Heart left ventricle (tissue), 16 donors: ENCODE results near the gene SALL3. TPM values are rescaled to one million over a fixed set of nuclear protein-coding genes. Genes with fewer than 3 reads are reported as not detected.

ENCODE experiments used
- ATAC-seq, 4 donors: fragments of 200-7000 bp; cut with Tn5 transposase; one replicate each; pipeline ENCODE4 v1.9.1; 2020 to 2022; ENCODE audit warnings: moderate library complexity in 4 of 4, mild to moderate bottlenecking in 3 of 4, moderate number of reproducible peaks in 1 of 4
- DNase-seq, 5 donors: peaks; one replicate each; pipeline ENCODE4 v3.0.0-alpha.2; 2020
- H3K27ac ChIP-seq, 12 donors: fragments of 200-600 bp; sonication (generic) in 4 of 12; one replicate each; pipeline versions ENCODE4 v1.5.0 to v1.8.0; 2016 to 2022; ENCODE audit warnings: mild to moderate bottlenecking in 2 of 12
- H3K27me3 ChIP-seq, 9 donors: fragments of 200-600 bp; sonication (generic) in 2 of 9; one replicate each; pipeline versions ENCODE4 v1.5.1 to v1.8.0; 2016 to 2022; ENCODE audit warnings: mild to moderate bottlenecking in 3 of 9
- H3K36me3 ChIP-seq, 9 donors: fragments of 200-600 bp; sonication (generic) in 2 of 9; one replicate each; pipeline versions ENCODE4 v1.5.0 to v1.8.0; 2018 to 2022; ENCODE audit warnings: mild to moderate bottlenecking in 2 of 9
- H3K4me1 ChIP-seq, 12 donors: fragments of 200-600 bp; sonication (generic) in 4 of 12; one replicate each; pipeline versions ENCODE4 v1.5.0 to v1.8.0; 2016 to 2022; ENCODE audit warnings: mild to moderate bottlenecking in 3 of 12
- H3K4me3 ChIP-seq, 12 donors: fragments of 200-600 bp; sonication (generic) in 4 of 12; one replicate each; pipeline versions ENCODE4 v1.5.0 to v1.8.0; 2017 to 2022; ENCODE audit warnings: mild to moderate bottlenecking in 9 of 12, moderate library complexity in 4 of 12
- H3K9me3 ChIP-seq, 12 donors: fragments of 200-600 bp; sonication (generic) in 4 of 12; one replicate each; pipeline versions ENCODE4 v1.5.0 to v1.8.0; 2016 to 2022; ENCODE audit warnings: mild to moderate bottlenecking in 1 of 12
- CTCF ChIP-seq, 12 donors: fragments of 200-600 bp; sonication (generic) in 4 of 12; IDR thresholded peaks; one replicate each; pipeline versions ENCODE4 v1.5.0 to v1.8.0; 2018 to 2022; ENCODE audit warnings: antibody characterized with exemption in 12 of 12, mild to moderate bottlenecking in 5 of 12
- POLR2A ChIP-seq, 2 donors: fragments of 450-650 bp; IDR thresholded peaks; one replicate each; pipeline ENCODE4 v1.6.1; 2017; ENCODE audit warnings: antibody characterized with exemption in 2 of 2, mild to moderate bottlenecking in 2 of 2, moderate library complexity in 2 of 2
- WGBS, 4 donors: extraction: QIAGEN DNeasy Blood & Tissue Kit in 2 of 4; methylation state at CpG; one replicate each; pipeline versions ENCODE4 v1.1.5 to v1.1.7; 2013 to 2018; 5-methylcytosine and 5-hydroxymethylcytosine counted together
- intact Hi-C, 10 donors: fragments of 100-400 bp; cut with DNase I; formaldehyde crosslinking; loops; one replicate each; pipeline versions ENCODE4 v1.11.1 to v1.14.2; 2022
- polyA plus RNA-seq, 2 donors: library from polyadenylated mRNA; stranded (reverse); fragments of 200-250 nt; gene quantifications; one replicate each; pipeline ENCODE4 v1.2.3, GENCODE V29; 2013
- total RNA-seq, 9 donors: library from RNA; depleted of rRNA in 2 of 9; stranded (reverse); fragments of >200 nt in 2 of 9; fragmentation: NEBNext Ultra II Directional in 3 of 9; extraction: Animal tissue kit (Norgen Biotek cat#: 25700) in 3 of 9; gene quantifications; one replicate each; pipeline versions ENCODE4 v1.1.0 to v1.2.4, GENCODE V29; 2016 to 2023
- donor health status: ischemic (EF 13 %, LVEDD 7.1; RV severe dilation, severe dysfunction).
- donor health status: healthy with polysubstance abuse.
- donor health status: DM: no; HTN: yes; CAD: no.
- donor health status: DM: no; HTN: no; CAD: no.
- donor health status: ischemic (EF 25% LVEDD 6.9; RV normal size, moderate dysfunction).
- donor health status: ischemic (EF 25% LVEDD 5.7; RV mildly dilated, moderate dysfunction).
- donor health status: healthy.
- donor health status: DM: yes; HTN: yes; CAD: no.
- donor health status: ischemic (EF 35%, LVEDD 5.7; RV mildly dilated, moderate dysfunction).
- donor health status: nonischemic (EF 11% LVEDD 7.7; RV severe dilation, severe dysfunction).
- donor health status: DM: yes; HTN: yes; CAD: no.
- donor health status: PGD.
- donor health status: ischemic (EF 29% LVEDD 5.4; RV normal size, mild dysfunction).
- donor health status: nonischemic (EF 23%, LVEDD 6.1; RV moderate dilation, normal function).

Gene SALL3
- total and polyA plus RNA-seq, 11 donors = 0.04 to 0.17 (median 0.06) TPM; not detected in 3

GRCh38 chr18:78998371-78999071, 18.9 kb downstream of the SALL3 start:
- no peak for DNase-seq
- WGBS, 4 donors = 76 to 82% (median 79%) methylated on average over 18 of the region's 18 CpGs
- Histone ChIP-seq H3K36me3 (no peaks in the 10 kb centered on the region), H3K4me1 (no peaks in the 10 kb centered on the region), H3K27me3 (peaks cover 0 to 32% (median 0%) of the 10 kb centered on the region in 9 donors), H3K9me3 (no peaks in the 10 kb centered on the region), H3K27ac (no peak overlapping the region), H3K4me3 (no peak overlapping the region)
- intact Hi-C loops = no loop called here
- no peak for ATAC-seq
- TF ChIP-seq CTCF (IDR thresholded peaks at IDR 0.05) (no peak), POLR2A (IDR thresholded peaks at IDR 0.05) (no peak)

GRCh38 chr18:78999939-79000338, 20.3 kb downstream of the SALL3 start:
- intact Hi-C loops = no loop called here
- H3K4me1 ChIP-seq = no peaks in the 10 kb centered on the region
- no peak for TF ChIP-seq CTCF (IDR thresholded peaks at IDR 0.05)
- TF ChIP-seq POLR2A (IDR thresholded peaks at IDR 0.05) = no peak
- peaks cover 0 to 32% (median 0%) of the 10 kb centered on the region in 9 donors for H3K27me3 ChIP-seq
- ATAC-seq (no peak), DNase-seq (no peak)
- H3K9me3 ChIP-seq = no peaks in the 10 kb centered on the region
- no peaks in the 10 kb centered on the region for H3K36me3 ChIP-seq
- 72 to 82% (median 76%) methylated on average over 8 of the region's 8 CpGs for WGBS, 4 donors
- no peak overlapping the region for H3K4me3 ChIP-seq
- H3K27ac ChIP-seq = no peak overlapping the region

GRCh38 chr18:79000997-79001396, 21.4 kb downstream of the SALL3 start:
- no peak for TF ChIP-seq CTCF (IDR thresholded peaks at IDR 0.05)
- TF ChIP-seq POLR2A (IDR thresholded peaks at IDR 0.05) = no peak
- no peaks in the 10 kb centered on the region for H3K36me3 ChIP-seq
- 88 to 91% (median 89%) methylated on average over 13 of the region's 13 CpGs for WGBS, 4 donors
- H3K4me1 ChIP-seq = no peaks in the 10 kb centered on the region
- ATAC-seq (no peak), DNase-seq (no peak)
- H3K27me3 ChIP-seq = peaks cover 0 to 35% (median 2%) of the 10 kb centered on the region in 9 donors
- intact Hi-C loops = no loop called here
- H3K27ac ChIP-seq = no peak overlapping the region
- H3K9me3 ChIP-seq = no peaks in the 10 kb centered on the region
- no peak overlapping the region for H3K4me3 ChIP-seq

- peaks cover 0 to 23% (median 2%) of the 10 kb centered on the region in 9 donors for H3K27me3 ChIP-seq
- H3K9me3 ChIP-seq = peaks cover 0 to 4% (median 0%) of the 10 kb centered on the region in 12 donors
- H3K4me3 ChIP-seq = no peak overlapping the region
- WGBS, 4 donors = 88 to 96% (median 93%) methylated on average over 26 to 28 of the region's 28 CpGs
- H3K36me3 ChIP-seq = no peaks in the 10 kb centered on the region
- intact Hi-C loops = no loop called here
- no peak overlapping the region for H3K27ac ChIP-seq
- TF ChIP-seq POLR2A (IDR thresholded peaks at IDR 0.05) (no peak), CTCF (IDR thresholded peaks at IDR 0.05) (no peak)
- ATAC-seq (no peak), DNase-seq (no peak)
- no peaks in the 10 kb centered on the region for H3K4me1 ChIP-seq
Measured at GRCh38 chr18:79005653-79006052, 26.0 kb downstream of the SALL3 start.
